Left cardiac atrium (tissue), 4 donors: ENCODE data around the gene LSM12. TPM values are rescaled to one million over a fixed set of nuclear protein-coding genes. Genes with fewer than 3 reads are reported as not detected.

Experiments used
- ATAC-seq, 2 donors: fragments of 200-7000 bp; cut with Tn5 transposase; one replicate each; pipeline ENCODE4 v1.9.1; 2020; ENCODE audit warnings: mild to moderate bottlenecking in 2 of 2, moderate library complexity in 2 of 2
- DNase-seq: peaks from one replicate; pipeline ENCODE4 v3.0.0-alpha.2; 2020
- intact Hi-C, 2 donors: fragments of 100-400 bp; cut with DNase I; formaldehyde crosslinking; loops; one replicate each; pipeline versions ENCODE4 v1.14.1 to v1.15.1; 2022 to 2023
- long read RNA-seq: library from polyadenylated mRNA; unstranded; transcript quantifications from one replicate; pipeline ENCODE4 v2.0.0, GENCODE V29; 2021
- total RNA-seq, 2 donors: library from RNA; stranded (reverse); fragmentation: NEBNext Ultra II Directional; extraction: Animal tissue kit (Norgen Biotek cat#: 25700); gene quantifications; one replicate each; pipeline ENCODE4 v1.2.1, GENCODE V29; 2021
- donor health status: DM: no; HTN: yes; CAD: no.
- donor health status: DM: no; HTN: yes; CAD: no; lungs with severe emphysema.
- donor health status: DM: yes; HTN: yes; CAD: no.
- donor health status: Dilated cardiomyopathy.

LSM12 gene
- 10 to 100 TPM; 39.4 to 57.5 TPM for total RNA-seq
- long read RNA-seq, transcript LSM12-201 (5 exons, 2,308 nt): major isoform, 37 of 48 reads
- long read RNA-seq, partial matches to known transcripts: 1 of 48 reads
- long read RNA-seq, other reads (novel, unspliced or antisense): 9 of 48 reads

DNA sequence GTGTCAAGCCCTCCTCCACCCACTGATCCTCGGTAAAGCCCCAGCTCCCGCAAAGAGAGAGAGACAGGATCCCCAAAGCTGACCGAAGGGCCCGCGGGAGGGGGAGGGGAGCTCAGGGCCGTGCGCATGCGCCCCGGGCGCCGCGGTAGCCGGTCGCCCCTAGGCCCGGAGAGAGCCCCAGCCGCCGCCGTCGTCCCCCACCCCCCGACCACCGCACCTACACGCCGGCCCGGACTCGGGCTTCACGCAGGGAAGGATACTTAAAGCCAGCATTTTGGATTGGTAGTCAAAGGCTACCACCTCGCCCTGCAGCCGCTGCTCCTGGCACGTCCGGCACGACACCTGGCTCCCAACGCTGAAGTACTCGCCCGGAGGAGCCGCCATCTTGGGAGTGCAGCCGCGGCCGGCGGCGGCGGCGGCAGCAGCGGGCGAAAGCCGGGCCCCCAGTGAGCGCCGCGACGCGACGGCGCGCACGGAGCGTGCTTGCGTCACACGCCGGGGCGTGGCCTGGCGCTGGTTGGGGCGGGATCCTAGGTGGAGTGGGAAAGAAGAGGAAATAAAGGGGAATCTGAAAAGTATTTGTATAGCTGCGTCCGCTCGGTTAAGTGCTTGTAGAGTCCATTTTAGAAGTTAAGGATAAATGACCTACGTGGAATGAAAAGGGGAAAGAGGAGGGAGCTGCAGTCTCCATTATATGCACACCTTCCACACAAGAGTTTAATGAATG, at the start of gene LSM12:
Gene LSM12, minus strand, starts transcription at position 468 of the 727 bp plus-strand sequence. Its CDS starts 84 bp downstream, at position 384.
- ATAC-seq (peak; percentile 83 to 84), DNase-seq (peak; percentile 89)
- intact Hi-C loops: no loop called here

DNA sequence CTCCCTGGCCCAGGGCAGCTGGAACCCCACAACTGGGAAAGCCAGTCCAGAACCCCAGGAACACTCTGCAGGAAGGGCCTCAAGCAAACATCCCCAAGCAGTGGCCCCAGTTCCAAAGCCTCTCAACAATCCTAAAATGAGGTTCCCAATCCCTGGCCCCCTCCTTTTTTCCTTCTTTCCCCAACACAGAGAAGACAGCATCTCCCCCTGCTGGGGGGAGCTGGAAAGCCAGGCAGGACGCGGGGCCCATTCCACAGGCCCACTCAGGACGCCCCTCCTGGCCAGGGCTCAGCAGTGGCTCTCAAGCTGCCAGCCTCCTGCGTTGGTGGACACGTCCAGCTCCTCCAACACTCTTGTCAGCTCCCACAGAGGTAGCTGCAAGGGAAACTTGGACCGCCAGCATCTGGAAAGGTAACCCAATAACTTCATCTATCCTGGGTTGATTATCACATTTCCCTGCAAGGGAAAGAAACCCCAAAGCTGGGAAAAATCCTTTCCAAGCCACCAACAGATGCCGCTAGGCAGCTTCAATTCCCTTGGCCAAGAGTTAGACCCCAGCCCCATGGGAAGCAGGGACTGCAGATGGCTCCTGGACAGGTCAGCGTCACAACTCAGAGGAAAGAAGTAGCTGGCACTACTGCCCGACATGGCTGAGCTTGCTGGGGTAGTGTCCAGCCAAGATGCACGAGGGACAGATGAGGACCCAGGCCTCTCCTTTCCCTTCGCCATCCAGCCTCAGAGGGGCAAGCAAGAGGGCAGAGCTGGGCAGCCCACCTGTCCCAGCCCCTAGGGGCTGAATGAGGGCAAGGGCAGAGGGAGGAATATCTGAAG, 49.3 kb upstream of the LSM12 start:
- DNase-seq (no peak), ATAC-seq (no peak)
- intact Hi-C loops: loop anchor here in 1 of 2 donors (5.0 kb wide), 2 partner anchors 103 to 173 kb away; partner anchors contain the start of genes PPY and TMEM101

DNA sequence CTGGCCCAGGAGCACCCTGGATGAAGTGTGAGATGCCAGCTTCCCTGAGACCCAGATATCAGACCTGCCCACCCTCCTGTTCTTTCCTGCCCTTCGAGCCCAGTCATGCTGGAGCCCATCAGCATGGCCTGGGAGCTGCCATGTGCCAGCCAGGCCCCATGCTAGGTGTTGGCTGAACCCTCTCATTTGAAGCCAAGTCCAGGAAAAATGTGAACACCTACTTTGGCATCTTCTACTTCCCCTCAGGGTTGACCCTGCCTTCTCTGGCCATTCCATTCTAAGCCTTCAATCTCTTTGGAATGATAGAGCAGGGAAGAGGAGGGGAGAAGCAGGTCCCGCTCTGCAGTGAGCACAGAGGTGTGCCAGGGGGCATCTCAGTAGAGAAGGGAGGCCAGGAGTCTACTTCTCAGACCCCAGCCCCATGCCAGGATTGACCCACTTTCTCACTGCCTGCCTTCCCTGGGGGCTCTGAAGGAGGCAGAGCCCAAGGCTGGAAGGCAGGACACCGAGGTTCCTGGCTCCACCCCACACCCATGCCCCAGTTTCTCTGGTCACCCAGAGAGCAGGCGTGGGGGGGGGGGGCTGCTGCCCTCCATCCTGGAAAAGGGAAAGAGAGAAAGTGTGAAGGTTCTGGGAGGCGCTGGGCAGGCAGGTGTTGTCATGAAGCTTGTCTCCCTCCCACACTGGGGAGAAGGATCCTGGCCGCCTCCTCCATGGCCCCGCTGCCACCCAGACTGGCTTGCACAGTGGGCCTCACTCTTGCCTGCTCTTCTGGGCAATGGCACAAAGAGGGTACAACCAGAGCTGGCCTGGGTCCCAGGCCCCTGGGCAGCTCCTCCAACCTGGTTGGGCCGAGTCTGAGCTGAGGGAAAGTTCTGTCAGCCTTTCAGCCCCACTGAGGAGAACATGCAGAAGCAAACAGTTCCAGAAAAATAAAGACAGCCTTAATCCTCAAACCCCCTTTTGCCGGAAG, 47.7 kb upstream of the LSM12 start:
- intact Hi-C loops: loop anchor here in 1 of 2 donors (5.0 kb wide), 1 partner anchor 42 kb away; the partner anchor contains the start of gene G6PC3
- DNase-seq: no peak
- no peak for ATAC-seq

DNA sequence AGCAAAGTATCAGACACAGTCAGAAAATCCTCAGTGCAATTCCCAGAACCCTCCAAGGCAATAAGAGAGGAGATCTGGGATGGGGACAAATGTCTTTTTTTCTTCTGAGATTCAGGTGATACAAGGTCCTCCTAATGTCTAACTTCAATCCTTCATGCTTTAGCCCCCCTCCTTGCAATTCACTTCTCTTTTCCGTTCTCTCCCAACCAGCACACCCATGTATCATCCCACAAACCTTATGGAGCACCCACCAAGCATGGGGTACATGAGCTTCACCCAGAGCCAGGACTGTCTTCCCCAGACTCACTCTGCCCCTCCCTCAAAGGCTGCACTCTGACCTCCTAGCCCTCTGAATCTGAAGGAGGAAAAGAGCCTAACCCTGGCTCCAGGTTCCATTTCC, 46.9 kb upstream of the LSM12 start:
- ATAC-seq: no peak
- intact Hi-C loops: loop anchor here in 1 of 2 donors (5.0 kb wide), 1 partner anchor 41 kb away; the partner anchor contains the start of gene G6PC3
- no peak for DNase-seq

DNA sequence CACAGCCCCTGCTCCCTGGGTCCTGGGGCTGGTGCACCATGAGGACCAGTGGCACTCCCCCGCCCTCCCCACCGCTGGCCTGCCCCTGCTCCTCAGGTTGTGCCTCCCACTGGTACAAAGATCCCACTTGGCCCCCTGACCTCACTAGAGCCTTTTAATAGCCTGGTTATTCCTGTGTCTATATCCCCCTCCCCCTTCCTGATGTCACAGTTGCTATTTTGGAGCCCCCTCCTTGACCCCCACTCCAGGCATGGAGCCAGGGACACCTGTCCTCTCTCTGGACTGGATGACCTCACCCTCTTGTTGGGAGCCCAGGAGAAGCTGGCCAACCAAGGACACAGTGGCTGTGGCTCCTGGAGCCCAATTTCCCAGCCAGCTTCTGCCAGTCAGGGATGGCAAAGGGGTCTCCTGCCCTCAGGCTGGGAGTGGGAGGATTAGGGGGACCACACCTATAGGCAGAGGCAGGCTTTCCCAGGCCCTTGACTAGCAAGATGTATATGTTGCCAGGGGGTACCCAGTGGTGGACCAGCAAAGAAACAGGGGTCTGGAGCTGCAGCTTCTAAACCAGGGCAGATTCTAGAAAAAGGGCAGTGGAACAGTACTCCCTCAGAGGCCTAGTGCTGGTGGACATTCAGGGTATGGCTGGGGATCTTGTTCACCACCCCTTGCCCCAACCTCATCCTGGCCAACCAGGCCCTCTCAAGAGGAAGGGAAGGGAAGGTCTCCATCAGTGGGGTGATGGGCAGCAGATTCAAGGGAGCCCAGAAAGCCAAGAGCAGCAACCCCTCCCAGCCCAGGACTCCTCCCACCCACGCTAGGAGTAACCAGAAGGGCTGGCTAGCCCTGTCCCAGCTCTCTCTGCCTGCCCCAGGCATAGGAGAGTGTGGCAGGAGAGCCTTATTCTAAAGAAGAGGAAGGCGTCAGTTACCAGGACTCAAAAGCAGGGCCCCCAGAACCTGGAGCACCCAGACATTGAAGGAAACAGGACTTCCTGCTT, 46.1 kb upstream of the LSM12 start:
- intact Hi-C loops: loop anchor here in 1 of 2 donors (5.0 kb wide), 1 partner anchor 40 kb away; the partner anchor contains the start of gene G6PC3
- DNase-seq: peak; percentile 77
- peak; percentile 24 to 43 for ATAC-seq

DNA sequence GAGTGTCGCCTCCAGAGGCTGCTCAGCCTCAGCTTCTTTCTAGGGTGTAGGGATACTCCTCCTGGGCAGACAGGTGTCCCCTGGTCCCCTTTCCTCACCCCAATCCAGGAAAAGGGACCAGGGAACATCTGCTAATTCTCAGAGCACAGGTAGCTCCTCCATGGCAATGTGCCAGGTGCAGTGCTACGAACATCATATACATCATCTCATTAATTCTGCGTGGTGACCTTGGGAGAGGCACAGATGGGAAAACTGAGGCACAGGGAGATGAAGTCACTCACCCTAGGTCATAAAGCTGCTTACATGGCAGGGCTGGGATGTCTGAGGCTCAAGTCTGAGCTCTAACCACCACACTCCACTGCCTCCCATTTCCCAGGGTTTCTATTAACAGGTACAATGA, 45.3 kb upstream of the LSM12 start:
- DNase-seq (no peak), ATAC-seq (no peak)
- intact Hi-C loops: loop anchor here in 1 of 2 donors (5.0 kb wide), 1 partner anchor 39 kb away; the partner anchor contains the start of gene G6PC3

DNA sequence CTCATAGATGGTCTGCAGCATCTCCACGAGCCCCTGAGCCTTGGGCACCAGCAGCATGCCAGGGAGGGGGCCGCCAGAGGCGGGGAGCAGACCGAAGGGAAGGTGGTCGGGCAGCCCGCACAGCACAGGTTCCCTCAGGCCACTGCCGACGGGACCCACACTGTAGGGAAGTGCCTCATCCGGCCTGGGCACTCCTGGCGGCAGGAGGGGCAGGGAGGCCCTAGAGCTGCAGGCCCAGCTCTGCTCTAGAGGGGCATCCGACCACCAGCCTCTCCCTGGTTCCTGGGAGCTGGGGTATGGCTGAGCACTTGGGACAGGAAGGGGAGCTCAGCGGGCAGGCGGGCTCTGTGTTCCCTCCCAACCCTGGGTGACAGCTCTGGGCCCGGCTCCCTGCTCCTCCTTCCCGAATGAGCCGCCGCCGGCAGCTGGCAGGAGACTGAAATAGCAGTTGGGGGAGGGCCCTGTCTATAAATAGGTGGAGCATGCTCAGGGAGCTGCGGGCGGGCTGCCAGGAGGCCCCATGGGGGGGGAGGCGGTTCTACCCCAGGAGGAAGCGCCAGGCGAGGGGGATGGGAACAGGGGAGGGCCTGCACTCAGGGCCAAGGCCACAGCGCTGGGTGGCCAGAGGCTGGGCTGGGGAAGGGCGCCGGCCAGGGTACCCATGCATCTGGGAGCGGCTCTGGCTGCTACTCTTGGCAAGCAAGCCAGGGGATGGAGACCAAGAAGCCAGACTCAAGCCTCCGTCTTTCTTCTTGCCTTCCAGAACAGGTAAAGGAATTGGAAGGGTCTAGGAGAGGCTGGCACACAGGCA, 44.6 kb upstream of the LSM12 start:
- DNase-seq: peak; percentile 98
- peak; percentile 88 for ATAC-seq
- intact Hi-C loops: loop anchor here in 1 of 2 donors (5.0 kb wide), 1 partner anchor 39 kb away; the partner anchor contains the start of gene G6PC3

DNA sequence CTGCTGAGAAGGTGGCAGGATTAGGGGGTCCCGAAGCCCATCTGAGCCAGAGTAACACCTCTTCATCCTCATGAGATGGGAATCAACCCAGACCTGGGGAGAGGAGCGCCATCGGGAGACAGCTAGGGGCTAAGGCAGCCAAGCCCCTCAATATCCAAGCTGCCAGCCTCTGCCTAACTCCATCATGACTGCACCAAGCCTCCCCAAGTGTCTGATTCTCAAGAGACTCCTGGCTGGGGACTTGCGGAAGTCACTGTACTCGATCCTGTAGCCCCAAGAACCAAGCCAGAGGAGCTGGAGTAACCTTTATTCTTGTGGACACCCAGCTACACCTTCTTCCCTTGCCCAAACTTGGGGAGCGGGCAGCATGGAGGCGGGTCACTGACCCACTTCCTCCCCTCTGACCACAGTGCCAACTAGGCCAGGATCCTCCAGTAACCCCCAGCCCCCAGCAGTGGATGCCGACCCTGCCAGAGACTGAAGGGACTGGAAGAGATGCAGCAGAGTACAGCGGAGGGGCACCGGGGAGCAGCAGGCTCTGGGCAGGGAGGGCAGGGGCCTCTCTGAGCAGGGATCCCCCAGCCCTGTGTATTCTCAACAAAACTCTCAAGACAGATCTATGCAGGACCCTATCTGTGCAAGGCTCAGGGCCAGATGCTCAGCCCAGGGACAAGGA, 43.7 kb upstream of the LSM12 start:
- intact Hi-C loops: loop anchor here in 1 of 2 donors (5.0 kb wide), 1 partner anchor 38 kb away; the partner anchor contains the start of gene G6PC3

DNA sequence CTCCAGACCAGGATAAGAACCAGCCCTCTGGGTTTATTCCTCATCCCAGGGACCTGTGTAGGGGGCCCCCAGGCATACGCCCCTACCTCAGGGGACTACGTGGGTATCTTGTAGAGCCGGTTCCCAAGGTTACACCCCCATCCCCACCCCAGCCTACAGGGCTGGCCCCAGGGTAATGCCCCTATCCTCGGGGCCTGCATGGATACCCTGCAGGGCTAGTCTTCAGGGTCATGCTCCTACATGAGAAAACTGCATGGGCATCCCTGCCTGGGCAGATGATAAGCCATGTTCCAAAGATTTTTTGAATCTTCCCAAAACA, 42.8 kb upstream of the LSM12 start:
- no peak for ATAC-seq
- no peak for DNase-seq
- intact Hi-C loops: no loop called here

More for the DNA sequence above, 43.7 kb upstream of the LSM12 start:
- no peak for DNase-seq
- no peak for ATAC-seq

DNA sequence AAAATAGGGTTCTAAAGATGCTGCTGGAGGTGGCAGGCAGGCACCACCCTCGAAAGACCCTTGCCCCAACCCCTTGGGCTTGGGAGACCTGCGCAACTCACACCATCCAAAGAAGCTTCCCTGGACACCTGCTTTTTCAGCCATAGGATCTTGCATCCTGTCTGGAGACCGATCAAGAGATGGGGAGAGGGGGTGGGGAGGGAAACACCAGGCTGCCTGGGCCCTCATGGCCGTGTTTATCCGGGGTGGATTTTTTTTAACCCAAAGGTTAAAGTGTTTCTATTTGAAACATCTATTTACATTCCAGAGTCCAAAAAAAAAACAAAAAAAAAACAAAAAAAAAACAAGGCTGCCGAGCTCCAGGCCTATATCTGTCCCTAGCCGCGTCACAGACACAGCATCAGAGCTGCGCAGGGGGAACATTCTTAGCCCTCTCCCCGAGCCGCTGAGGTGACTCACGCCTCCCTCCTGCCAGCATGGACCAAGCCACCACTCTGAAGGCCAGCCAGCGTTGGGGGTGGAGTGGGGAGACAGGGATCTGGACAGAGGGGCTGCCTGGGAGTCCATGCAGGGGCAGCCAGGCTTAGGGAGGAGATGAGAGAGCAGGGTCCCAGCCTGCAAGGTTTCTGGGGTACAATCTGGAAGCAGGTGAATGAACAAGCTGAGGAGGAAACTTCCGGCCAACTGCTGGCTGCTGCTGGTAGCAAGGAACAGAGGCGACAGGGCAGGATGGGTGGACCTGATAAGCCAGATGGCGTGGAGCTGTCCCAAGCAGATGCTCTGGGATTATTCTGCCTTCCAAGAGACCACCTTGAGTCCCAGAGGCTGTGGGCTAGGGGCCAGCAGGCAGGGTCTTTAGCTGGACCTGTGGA, 42.2 kb upstream of the LSM12 start:
- intact Hi-C loops: no loop called here
- peak; percentile 92 for DNase-seq
- peak; percentile 75 to 77 for ATAC-seq

DNA sequence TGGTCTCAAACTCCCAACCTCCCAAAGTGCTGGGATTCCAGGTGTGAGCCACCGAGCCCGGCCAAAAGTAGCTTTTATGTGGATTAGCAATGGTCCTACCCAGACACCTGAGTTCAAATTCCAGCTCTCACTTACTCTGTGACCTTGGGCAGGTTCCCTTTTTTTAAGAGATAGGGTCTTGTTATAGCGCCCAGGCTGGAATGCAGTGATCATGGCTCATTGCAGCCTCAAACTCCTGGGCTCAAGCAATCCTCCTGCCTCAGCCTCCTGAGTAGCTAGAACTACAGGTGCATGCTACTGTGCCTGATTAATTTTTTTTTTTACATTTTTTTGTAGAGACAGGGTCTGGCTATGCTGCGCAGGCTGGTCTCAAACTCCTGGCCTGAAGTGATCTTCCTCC, 40.3 kb upstream of the LSM12 start:
- intact Hi-C loops: no loop called here
- ATAC-seq (no peak), DNase-seq (no peak)

DNA sequence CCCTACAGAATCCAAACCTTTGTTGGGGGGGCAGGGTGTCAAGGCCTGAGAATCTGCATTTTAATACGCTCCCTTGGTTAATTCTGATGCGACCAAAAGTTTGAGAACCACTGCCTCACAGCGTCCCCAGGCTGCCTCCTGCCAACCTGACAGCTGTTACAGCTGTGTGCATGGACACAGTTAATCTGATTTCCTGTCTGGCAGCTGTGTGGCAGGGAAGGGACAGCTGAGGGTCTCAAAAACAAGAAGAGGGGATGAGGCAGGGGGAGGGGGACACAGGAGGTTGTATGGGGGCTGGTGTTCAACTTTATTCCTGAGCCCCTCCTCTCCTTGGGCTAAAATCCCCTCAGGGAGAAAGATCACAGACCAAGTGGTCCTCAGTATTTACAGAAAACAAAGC, 39.5 kb upstream of the LSM12 start:
- ATAC-seq: no peak
- intact Hi-C loops: no loop called here
- no peak for DNase-seq

DNA sequence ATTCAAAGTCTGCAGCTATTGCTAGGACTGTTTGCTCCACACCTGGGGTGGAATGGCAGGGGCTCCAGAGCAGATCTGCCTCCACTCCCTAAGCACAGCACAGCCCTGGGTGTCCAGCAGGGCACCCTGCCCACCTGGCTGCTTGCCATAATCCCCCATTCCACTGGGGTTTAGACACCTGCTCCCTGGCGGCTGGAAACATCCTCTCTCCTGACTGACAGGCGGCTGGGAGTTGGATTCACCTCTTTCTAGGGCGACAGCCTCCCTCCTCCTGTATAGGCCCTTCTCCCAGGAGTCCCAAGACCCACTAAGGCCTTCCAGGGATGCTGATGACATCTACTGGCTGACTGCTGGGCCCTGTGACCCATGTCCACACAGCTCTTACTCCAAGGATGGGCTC, 39.0 kb upstream of the LSM12 start:
- intact Hi-C loops: no loop called here
- no peak for DNase-seq
- ATAC-seq: no peak

DNA sequence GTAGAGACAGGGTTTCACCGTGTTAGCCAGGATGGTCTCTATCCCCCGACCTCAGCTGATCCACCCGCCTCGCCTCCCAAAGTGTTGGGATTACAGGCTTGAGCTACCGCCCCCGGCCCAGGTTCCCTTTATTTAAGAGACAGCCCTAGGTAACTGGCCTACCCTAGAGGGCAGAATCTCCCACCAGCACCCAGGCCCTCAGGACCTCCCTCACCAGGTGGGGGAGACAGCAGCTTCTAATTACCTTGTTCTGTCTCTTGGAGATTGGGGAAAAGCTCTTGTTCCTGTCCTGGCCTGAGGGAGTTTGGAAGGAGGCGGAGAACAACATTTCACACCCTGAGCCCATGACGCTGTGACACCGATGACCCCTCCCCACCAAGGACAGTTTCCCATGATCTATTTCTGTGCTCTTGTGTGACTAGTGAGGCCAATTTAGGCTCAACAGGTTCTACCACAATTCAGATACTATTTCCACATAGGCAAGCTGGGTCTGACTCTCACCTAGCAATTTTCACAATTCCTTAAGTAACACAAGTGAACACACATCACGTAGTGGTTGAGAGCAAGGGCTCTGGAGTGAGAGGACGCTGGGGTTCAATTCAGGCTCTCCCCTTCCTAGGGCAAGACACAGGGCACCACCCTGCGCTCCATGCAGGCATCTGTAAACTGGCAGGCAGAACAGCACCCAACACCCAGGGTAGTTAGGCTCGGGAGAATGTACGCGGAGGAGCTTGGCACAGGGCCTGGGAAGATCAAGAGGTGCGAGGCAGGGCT, 36.6 kb upstream of the LSM12 start:
- intact Hi-C loops: no loop called here
- ATAC-seq (peak; percentile 42 to 59), DNase-seq (no peak)
